H1 (cell line): ENCODE data around the gene PCCA. TPM values are rescaled to one million over a fixed set of nuclear protein-coding genes. Genes with fewer than 3 reads are reported as not detected.

ENCODE experiments used
- ATF2 ChIP-seq: IDR thresholded peaks from 2 replicates; pipeline ENCODE4 v1.6.1; 2012; ENCODE audit warnings: low read length, inconsistent platforms
- PHF8 ChIP-seq: fragments of 200-600 bp; sonication (generic); conservative IDR thresholded peaks from 2 replicates; pipeline ENCODE4 v1.7.1; 2012; ENCODE audit warnings: low read depth, mild to moderate bottlenecking, inconsistent platforms, low read length, moderate library complexity
- polyA plus RNA-seq, 7 experiments: library from polyadenylated mRNA; depleted of rRNA in 3 of 7; stranded (reverse) in 5 of 7; unstranded in 2 of 7; fragments of >200 nt in 5 of 7; fragments of 200-250 nt in 2 of 7; gene quantifications; 1 replicate in 5 of 7; 2 replicates in 1 of 7; 4 replicates in 1 of 7; pipeline versions ENCODE4 v1.2.1 to v1.2.3, GENCODE V29; 2011 to 2013; ENCODE audit warnings: missing spikeins in 2 of 7, mixed read lengths in 2 of 7
- total RNA-seq: library from RNA; stranded (reverse); fragmentation: NEBNext Ultra II Directional; extraction: Animal tissue kit (Norgen Biotek cat#: 25700); gene quantifications from 2 replicates; pipeline ENCODE4 v1.2.1, GENCODE V29; 2021

PCCA gene
- total and polyA plus RNA-seq, 2 of the 8 experiments (the other 6 are each of a cell fraction or from before 2014, with no cell fraction given): 18.4 to 49.8 TPM

- TF ChIP-seq ATF2 (no peak), PHF8 (no peak)
Measured at GRCh38 chr13:100333141-100333540, 244.2 kb downstream of the PCCA start (continued).
